Measurements from ENCODE around the gene UCP2.
"Not testable (repeated sequence)": the region's sequence is repeated elsewhere in the genome, so short reads cannot be mapped to it uniquely, and the experiment has no call there.

Gene UCP2

DNA sequence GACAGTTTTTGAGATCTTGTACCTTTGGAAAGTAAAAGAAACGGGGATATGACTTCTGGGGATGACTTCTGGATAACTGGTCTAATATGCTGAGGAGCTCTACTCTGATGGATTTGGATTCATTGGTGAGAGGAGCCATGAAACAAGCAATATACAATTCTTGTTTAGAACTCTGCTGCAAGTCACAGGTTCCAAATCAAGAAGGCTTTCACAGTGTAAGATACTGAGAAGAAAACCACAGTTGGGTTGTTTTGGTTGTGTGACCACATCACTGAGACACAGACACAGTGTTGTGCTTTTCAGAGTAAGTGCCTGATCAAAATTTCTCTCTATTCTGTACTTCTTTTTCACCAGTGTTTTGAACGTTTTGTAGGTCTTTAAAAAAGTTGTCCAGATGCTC is 13.1 kb upstream of the UCP2 start:
- no peak for DNase-seq (ENCODE audit: low read depth, low spot score)

- no peak for DNase-seq (ENCODE audit: low read depth, low spot score)
These were observed 12.6 kb upstream of the UCP2 start for GRCh38 chr11:73995247-73995646.

DNA sequence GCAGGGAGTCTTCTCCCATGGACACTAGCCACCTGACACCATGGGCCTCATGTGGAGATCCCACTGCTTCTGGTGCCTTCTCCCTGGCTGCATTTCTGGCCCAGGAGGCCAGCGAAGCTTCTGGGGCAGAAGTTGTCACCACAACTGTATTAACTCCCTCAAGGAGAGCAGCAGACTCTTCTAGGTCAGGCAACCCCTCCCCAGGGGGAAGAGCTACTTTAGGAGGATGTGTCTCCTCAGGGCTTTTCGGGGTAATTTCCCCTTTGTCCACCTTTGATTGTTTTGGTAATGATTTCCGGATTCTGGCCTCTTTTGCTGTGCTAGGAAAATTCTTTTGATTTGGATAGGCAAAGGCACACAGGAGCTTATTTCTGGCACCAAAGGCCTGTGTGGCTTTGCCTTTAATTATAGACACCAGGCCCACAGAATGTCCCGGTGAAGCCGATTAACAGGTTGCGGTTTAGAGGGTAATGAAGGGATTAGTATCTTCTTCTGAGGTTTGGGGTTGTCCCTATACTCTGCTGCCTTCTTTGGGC is 8.9 kb upstream of the UCP2 start:
- DNase-seq (ENCODE audit: low read depth, low spot score), result no peak

- no peak for DNase-seq (ENCODE audit: low read depth, low spot score)
These were observed 8.1 kb upstream of the UCP2 start for GRCh38 chr11:73990730-73991129.

- no peak for DNase-seq (ENCODE audit: low read depth, low spot score)
These were observed 6.5 kb upstream of the UCP2 start for GRCh38 chr11:73989156-73989555.

DNA sequence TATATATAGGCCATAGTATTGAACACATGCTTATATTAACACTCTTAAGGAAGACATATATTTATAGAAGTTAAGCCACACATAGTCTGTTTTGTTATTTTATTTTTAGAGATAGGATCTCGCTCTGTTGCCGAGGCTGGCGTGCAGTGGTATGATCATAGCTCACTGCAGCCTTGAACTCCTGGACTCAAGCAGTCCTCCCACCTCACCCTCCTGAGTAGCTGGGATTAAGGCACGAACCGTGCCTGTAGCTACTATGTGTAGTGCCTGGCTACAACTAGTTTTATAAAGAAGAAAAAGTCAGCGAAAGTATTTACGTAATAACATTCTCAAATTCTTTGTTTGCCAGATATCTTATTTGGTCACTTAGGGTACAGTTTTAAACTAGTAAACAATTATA is 5.6 kb upstream of the UCP2 start:
- no peak for DNase-seq (ENCODE audit: low read depth, low spot score)

- DNase-seq (ENCODE audit: low read depth, low spot score), result not testable (repeated sequence)
These were observed 3.0 kb upstream of the UCP2 start for GRCh38 chr11:73985661-73986060.

- DNase-seq (ENCODE audit: low read depth, low spot score), result no peak
These were observed 1.3 kb upstream of the UCP2 start for GRCh38 chr11:73983741-73984538.

GRCh38 chr11:73982990-73983740 is 522 bp upstream of the UCP2 start:
- DNase-seq (ENCODE audit: low read depth, low spot score), result peak; percentile 83

DNA sequence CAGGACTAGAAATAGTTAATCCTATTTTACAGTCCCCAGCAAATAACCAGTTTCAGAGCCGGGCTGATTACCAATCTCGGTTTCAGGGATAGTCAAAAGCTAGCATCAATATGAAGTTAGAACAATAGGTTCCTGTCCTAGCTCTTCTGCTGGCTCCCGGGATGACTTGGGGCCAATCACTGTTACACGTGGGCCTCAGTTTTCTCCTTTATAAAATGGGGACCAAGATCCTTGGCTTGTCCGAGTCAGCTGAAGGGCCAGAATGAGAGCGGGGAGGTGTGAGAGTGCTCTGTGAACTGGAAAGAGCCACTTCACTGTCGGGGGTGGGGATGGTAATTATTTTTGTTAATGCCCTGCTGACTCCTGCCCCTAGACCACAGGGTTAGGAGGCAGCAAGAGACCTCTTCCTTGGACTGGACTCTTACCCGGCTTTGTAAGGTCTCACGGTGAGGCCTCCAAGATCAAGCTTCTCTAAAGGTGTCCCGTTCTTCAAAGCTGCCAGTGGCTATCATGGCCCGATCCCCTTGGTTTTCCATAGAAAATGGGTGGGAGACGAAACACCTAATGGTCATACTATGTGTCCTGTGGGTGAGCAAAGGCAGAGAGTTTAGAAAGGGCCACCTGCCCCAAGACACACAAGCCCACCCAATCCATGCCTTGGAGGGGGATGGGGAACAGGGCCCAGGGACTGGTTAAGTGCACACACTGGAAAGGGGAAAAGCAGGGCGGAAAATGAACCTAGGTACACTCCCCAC is 1.4 kb downstream of the UCP2 start:
- DNase-seq (ENCODE audit: low read depth, low spot score), result no peak

DNA sequence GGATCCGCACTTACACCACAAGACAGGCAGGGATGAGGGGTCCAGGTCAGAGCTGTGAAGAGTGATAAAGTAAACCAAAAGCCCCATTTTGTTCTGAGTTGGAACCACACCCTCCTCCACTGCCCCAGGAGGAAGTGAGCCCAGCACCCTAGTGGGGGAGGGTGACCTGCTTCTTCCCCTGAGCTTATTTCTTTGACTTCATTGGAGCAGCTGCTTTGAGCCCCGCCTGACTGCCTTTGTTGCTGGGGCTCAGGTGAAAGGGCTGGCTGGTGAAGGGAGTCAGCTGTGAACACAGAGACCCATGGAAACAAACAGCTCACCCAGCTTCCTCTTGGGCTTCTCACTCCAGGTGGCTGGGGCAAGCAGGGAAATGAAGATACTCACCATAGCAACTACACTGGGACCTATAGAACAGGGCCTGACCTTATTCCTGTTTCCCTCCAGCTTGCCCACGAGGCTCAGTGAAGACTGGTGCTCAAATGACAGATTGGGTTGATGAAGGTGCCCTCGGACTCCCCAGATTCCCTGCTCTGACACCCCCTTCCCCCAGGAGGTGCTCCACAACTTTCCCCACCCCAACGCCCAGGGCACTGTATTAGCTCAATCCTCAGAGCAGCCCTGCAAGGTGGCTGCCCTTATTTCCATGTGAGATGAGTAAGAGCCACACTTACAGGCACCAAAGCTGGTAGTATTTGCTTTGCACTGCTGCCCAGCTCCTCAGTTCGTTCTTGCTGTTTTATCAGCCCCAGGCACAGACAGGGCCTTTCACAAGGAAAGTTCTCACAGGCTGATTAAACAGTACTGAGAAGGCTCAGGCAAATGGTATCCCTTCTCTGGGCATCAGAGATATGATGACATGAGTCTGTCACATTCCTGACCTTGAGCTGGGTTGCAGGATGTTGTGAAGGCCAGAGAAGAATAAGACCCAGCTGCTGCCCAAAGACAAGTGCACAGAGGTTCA is 2.4 kb downstream of the UCP2 start:
- no peak for DNase-seq (ENCODE audit: low read depth, low spot score)

DNA sequence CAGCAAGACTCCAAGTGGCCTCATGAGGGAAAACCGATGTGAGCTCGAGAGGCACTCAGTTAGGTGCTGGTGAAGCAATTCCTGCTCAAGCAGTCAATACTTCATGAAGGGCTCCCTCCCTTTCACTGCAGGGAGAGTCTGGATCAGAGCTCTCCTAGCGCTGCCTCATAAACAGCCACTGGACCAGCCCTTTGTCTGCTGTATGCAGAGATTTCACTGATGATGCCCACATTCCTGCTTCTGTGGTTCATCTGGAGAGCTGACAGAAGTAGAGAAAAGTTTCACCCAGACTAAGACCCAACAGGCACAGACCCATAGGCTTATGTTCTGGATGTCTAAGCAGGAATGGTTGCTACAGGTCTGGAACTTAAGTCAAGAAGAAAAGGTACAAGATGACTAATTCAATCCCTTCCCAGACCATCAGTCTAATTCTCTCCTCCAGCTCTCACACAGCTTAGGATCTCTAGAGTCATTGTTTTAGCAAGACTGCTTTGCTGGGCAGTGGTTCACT is 4.0 kb downstream of the UCP2 start:
- no peak for DNase-seq (ENCODE audit: low read depth, low spot score)

- DNase-seq (ENCODE audit: low read depth, low spot score), result no peak
These were observed 4.7 kb downstream of the UCP2 start for GRCh38 chr11:73977856-73978519.

- no peak for DNase-seq (ENCODE audit: low read depth, low spot score)
These were observed 6.0 kb downstream of the UCP2 start for GRCh38 chr11:73976451-73977151.

DNA sequence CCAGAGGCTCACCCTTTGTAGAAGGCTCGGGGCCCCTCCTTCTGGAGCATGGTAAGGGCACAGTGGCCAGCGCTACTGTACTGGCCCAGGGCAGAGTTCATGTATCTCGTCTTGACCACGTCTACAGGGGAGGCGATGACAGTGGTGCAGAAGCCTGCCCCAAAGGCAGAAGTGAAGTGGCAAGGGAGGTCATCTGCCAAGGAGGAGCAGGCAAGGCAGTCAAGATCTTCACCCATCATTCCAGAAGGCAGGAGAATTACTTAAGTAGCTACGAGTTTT is 7.2 kb downstream of the UCP2 start:
- DNase-seq (ENCODE audit: low read depth, low spot score), result no peak

- DNase-seq (ENCODE audit: low read depth, low spot score), result no peak
These were observed 7.8 kb downstream of the UCP2 start for GRCh38 chr11:73974604-73975478.

DNA sequence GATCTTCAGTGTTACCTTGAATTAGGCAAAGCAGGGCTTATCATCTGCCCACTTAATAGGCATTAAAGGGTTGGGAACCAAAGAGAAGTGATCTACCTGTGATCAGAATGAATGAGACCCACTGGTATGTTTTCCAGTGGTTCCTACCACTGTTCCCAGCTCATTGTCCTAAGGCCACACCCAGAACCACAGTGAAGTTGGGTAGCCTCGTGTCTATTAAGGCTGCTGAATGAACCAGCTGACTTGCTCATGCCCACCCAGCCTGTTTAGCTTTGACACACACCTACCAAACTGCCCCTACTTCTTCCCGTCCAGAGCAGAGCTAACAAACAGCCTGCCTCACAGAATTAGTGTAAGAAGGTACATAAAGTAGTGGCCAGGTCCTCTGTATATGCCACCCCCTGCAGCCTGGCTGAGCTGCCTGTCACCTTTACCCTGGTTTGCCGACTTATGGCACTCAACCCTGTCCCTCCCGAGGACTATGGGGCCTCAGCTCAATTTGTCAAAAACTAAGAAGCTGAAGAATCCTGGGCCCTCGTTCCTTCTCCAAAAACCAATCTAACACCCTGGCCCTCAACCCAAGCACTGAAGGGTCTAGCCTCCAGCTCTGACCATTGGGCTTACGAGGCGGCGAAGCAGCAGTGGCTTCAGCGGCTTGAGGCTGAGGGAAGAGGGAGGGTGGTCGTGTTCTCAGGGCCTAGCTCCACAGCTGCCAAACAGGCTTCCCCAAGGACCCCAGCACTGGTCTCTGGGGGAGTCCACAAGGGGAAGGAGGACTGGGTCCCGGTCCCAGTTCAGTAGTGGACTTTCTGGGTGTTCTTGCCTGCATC is 9.8 kb downstream of the UCP2 start:
- DNase-seq (ENCODE audit: low read depth, low spot score), result no peak

DNA sequence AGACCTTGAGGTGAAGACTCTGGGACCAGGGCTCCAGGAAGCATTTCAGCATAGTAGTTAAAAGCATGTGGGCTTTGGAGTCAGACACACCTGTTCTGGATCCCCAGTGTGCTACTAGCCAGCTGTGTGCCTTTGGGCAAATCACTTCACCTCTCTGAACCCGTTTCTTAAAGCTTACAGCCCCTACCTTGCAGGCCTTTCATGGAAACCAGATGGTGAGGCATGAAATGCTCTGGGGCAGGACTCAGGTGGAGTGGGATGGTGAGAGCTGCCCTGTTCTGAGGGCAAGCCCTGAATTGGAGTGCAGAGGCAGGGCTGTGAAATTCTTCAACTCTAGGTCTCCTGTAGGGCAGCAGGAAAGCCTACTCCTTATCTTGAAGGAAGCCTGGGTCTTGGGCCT is 10.5 kb downstream of the UCP2 start:
- DNase-seq (ENCODE audit: low read depth, low spot score), result no peak

All from iPS DF 19.7 (cell line).